Measurements from ENCODE around the gene PKDCC. TPM values are rescaled to one million over a fixed set of nuclear protein-coding genes. Genes with fewer than 3 reads are reported as not detected.

The PKDCC gene
- total and polyA plus RNA-seq, 2 of the 13 experiments (the other 11 are each of a cell fraction or from before 2014, with no cell fraction given), result 52.6 to 58.8 TPM

- TF ChIP-seq ZNF407 (CRISPR knock-in tag; IDR thresholded peaks at IDR 0.05; ENCODE audit: not compliant biosample characterization), result no peak
- TF ChIP-seq ZNF572 (CRISPR knock-in tag; IDR thresholded peaks at IDR 0.05), result no peak
- no peak for TF ChIP-seq ZNF761 (CRISPR knock-in tag; conservative IDR thresholded peaks at IDR 0.05)
- no peak for TF ChIP-seq DZIP1 (CRISPR knock-in tag; IDR thresholded peaks at IDR 0.05)
- TF ChIP-seq ZNF230 (CRISPR knock-in tag; IDR thresholded peaks at IDR 0.05), result no peak
- no peak for TF ChIP-seq NFATC3 (CRISPR knock-in tag; IDR thresholded peaks at IDR 0.05)
- no peak for TF ChIP-seq ZNF264 (CRISPR knock-in tag; IDR thresholded peaks at IDR 0.05)
- no peak for TF ChIP-seq ZNF225 (CRISPR knock-in tag; IDR thresholded peaks at IDR 0.05)
- TF ChIP-seq HIC2 (CRISPR knock-in tag; IDR thresholded peaks at IDR 0.05; ENCODE audit: low read depth), result no peak
- TF ChIP-seq LRRFIP1 (CRISPR knock-in tag; conservative IDR thresholded peaks at IDR 0.05), result no peak
Observed at GRCh38 chr2:42042631-42043355, 5.0 kb upstream of the PKDCC start (continued).

Measured in HepG2 (cell line).